ENCODE results near the gene CLCN2. TPM values are rescaled to one million over a fixed set of nuclear protein-coding genes. Genes with fewer than 3 reads are reported as not detected.

The CLCN2 gene
- total RNA-seq, 6 experiments from 2014 or later: 3.4 to 5.1 (median 4.2) TPM

- DNase-seq: no peak
- TF ChIP-seq CTCF (IDR thresholded peaks at IDR 0.05): no peak
- H3K4me3 Mint-ChIP-seq: no peak overlapping the region
- H3K9me3 Mint-ChIP-seq: no peaks in the 10 kb centered on the region
- H3K36me3 Mint-ChIP-seq (ENCODE audit: low read depth): peaks cover 17% of the 10 kb centered on the region
- peaks cover 31% of the 10 kb centered on the region for H3K4me1 Mint-ChIP-seq (ENCODE audit: low read depth)
- peak overlapping the region; percentile 25; the same call in 1 of the 2 replicates for H3K27ac Mint-ChIP-seq
- peaks cover 5% of the 10 kb centered on the region for H3K27me3 Mint-ChIP-seq (ENCODE audit: insufficient read depth)
These were observed 13.9 kb downstream of the CLCN2 start for GRCh38 chr3:184347321-184348056.

- Mint-ChIP-seq H3K27me3 (ENCODE audit: insufficient read depth) (peaks cover 7% of the 10 kb centered on the region), H3K36me3 (ENCODE audit: low read depth) (peaks cover 13% of the 10 kb centered on the region), H3K4me1 (ENCODE audit: low read depth) (peaks cover 34% of the 10 kb centered on the region), H3K27ac (no peak overlapping the region), H3K4me3 (no peak overlapping the region), H3K9me3 (no peaks in the 10 kb centered on the region)
- no peak for DNase-seq
- TF ChIP-seq CTCF (IDR thresholded peaks at IDR 0.05): no peak
These were observed 14.8 kb downstream of the CLCN2 start for GRCh38 chr3:184346480-184347190.

GRCh38 chr3:184345317-184346144 lies 15.9 kb downstream of the CLCN2 start:
- peak; percentile 78 for DNase-seq
- peak; percentile 76 for TF ChIP-seq CTCF (IDR thresholded peaks at IDR 0.05)
- no peaks in the 10 kb centered on the region for H3K9me3 Mint-ChIP-seq
- H3K36me3 Mint-ChIP-seq (ENCODE audit: low read depth): peaks cover 17% of the 10 kb centered on the region
- H3K4me1 Mint-ChIP-seq (ENCODE audit: low read depth): peaks cover 45% of the 10 kb centered on the region
- H3K27me3 Mint-ChIP-seq (ENCODE audit: insufficient read depth): peaks cover 7% of the 10 kb centered on the region
- peak overlapping the region; percentile 56; the same call in 1 of the 2 replicates for H3K4me3 Mint-ChIP-seq
- H3K27ac Mint-ChIP-seq: peak overlapping the region; percentile 60

DNA sequence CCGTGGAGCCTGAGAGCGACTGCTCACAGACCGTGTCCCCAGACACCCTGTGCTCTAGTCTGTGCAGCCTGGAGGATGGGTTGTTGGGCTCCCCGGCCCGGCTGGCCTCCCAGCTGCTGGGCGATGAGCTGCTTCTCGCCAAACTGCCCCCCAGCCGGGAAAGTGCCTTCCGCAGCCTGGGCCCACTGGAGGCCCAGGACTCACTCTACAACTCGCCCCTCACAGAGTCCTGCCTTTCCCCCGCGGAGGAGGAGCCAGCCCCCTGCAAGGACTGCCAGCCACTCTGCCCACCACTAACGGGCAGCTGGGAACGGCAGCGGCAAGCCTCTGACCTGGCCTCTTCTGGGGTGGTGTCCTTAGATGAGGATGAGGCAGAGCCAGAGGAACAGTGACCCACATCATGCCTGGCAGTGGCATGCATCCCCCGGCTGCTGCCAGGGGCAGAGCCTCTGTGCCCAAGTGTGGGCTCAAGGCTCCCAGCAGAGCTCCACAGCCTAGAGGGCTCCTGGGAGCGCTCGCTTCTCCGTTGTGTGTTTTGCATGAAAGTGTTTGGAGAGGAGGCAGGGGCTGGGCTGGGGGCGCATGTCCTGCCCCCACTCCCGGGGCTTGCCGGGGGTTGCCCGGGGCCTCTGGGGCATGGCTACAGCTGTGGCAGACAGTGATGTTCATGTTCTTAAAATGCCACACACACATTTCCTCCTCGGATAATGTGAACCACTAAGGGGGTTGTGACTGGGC lies 16.7 kb downstream of the CLCN2 start:
- no peak for TF ChIP-seq CTCF (IDR thresholded peaks at IDR 0.05)
- Mint-ChIP-seq H3K27me3 (ENCODE audit: insufficient read depth) (peaks cover 7% of the 10 kb centered on the region), H3K4me1 (ENCODE audit: low read depth) (peaks cover 48% of the 10 kb centered on the region), H3K27ac (no peak overlapping the region), H3K4me3 (no peak overlapping the region), H3K9me3 (no peaks in the 10 kb centered on the region), H3K36me3 (ENCODE audit: low read depth) (peaks cover 18% of the 10 kb centered on the region)
- no peak for DNase-seq

Data from HFFc6 (cell line).